Pancreas (tissue), 10 donors: ENCODE measurements around the gene EHD1. TPM values are rescaled to one million over a fixed set of nuclear protein-coding genes. Genes with fewer than 3 reads are reported as not detected.

Source experiments
- ATAC-seq, 4 donors: fragments of 200-7000 bp; cut with Tn5 transposase; one replicate each; pipeline versions ENCODE4 v1.8.0 to v1.9.1; 2020; ENCODE audit warnings: mild to moderate bottlenecking in 4 of 4, moderate library complexity in 4 of 4
- DNase-seq, 6 donors: peaks; one replicate each; pipeline ENCODE4 v3.0.0-alpha.2; 2020
- FAIRE-seq: peaks from 2 replicates; lab custom pipeline; 2012; peaks lifted over from hg19 to GRCh38; lab: Jason Lieb, UNC
- H3K27ac ChIP-seq, 4 donors: fragments of 200-600 bp; sonication (generic); 1 replicate in 3 of 4; 2 replicates in 1 of 4; pipeline versions ENCODE4 v1.5.0 to v1.8.0; 2020
- H3K27me3 ChIP-seq, 4 donors: fragments of 200-600 bp; one replicate each; pipeline ENCODE4 v1.8.0; 2021
- H3K36me3 ChIP-seq, 3 donors: fragments of 200-600 bp; sonication (generic) in 1 of 3; one replicate each; pipeline versions ENCODE4 v1.5.0 to v1.8.0; 2020 to 2021
- H3K4me1 ChIP-seq, 3 donors: fragments of 200-600 bp; one replicate each; pipeline ENCODE4 v1.8.0; 2021
- H3K4me3 ChIP-seq, 4 donors: fragments of 200-600 bp; sonication (generic) in 2 of 4; one replicate each; pipeline versions ENCODE4 v1.5.0 to v1.8.0; 2020 to 2021
- H3K9me3 ChIP-seq, 4 donors: fragments of 200-600 bp; one replicate each; pipeline ENCODE4 v1.8.0; 2021
- WGBS, 2 donors: extraction: QIAGEN DNeasy Blood & Tissue Kit; methylation state at CpG; one replicate each; pipeline ENCODE4 v1.1.7; 2013; 5-methylcytosine and 5-hydroxymethylcytosine counted together
- intact Hi-C, 3 donors: fragments of 100-400 bp; cut with DNase I; formaldehyde crosslinking; loops; one replicate each; pipeline versions ENCODE4 v1.11.1 to v1.14.2; 2022
- polyA plus RNA-seq, 2 donors: library from polyadenylated mRNA; stranded (reverse); fragments of 200-250 nt; gene quantifications; one replicate each; pipeline ENCODE4 v1.2.3, GENCODE V29; 2013
- total RNA-seq, 6 donors: library from RNA; stranded (reverse); fragmentation: NEBNext Ultra II Directional in 4 of 6; extraction: Animal tissue kit (Norgen Biotek cat#: 25700) in 4 of 6; gene quantifications; one replicate each; pipeline versions ENCODE4 v1.2.1 to v1.2.4, GENCODE V29; 2021 to 2023
- TF ChIP-seq, protein P1 (sequence below), 4 donors: fragments of 200-600 bp; sonication (generic) in 3 of 4; IDR thresholded peaks; one replicate each; pipeline versions ENCODE4 v1.5.0 to v1.8.0; 2021; ENCODE audit warnings: antibody characterized with exemption in 4 of 4
- donor health status: healthy with polysubstance abuse.
- donor health status: DM: no; HTN: no; CAD: no; lungs with moderate emphysema.
- donor health status: DM: no; HTN: no; CAD: no.
- donor health status: control.
- donor health status: control.
- donor health status: Bipolar disorder and iron deficiency.
- donor health status: DM: yes; HTN: yes; CAD: no.
- donor health status: DM: no; HTN: no; CAD: no.
- donor health status: DM: no; HTN: no; CAD: no.
- donor health status: DM: yes; HTN: yes; CAD: no.

The EHD1 gene
- total and polyA plus RNA-seq, 8 donors, result 10.1 to 22.1 (median 16.8) TPM

DNA sequence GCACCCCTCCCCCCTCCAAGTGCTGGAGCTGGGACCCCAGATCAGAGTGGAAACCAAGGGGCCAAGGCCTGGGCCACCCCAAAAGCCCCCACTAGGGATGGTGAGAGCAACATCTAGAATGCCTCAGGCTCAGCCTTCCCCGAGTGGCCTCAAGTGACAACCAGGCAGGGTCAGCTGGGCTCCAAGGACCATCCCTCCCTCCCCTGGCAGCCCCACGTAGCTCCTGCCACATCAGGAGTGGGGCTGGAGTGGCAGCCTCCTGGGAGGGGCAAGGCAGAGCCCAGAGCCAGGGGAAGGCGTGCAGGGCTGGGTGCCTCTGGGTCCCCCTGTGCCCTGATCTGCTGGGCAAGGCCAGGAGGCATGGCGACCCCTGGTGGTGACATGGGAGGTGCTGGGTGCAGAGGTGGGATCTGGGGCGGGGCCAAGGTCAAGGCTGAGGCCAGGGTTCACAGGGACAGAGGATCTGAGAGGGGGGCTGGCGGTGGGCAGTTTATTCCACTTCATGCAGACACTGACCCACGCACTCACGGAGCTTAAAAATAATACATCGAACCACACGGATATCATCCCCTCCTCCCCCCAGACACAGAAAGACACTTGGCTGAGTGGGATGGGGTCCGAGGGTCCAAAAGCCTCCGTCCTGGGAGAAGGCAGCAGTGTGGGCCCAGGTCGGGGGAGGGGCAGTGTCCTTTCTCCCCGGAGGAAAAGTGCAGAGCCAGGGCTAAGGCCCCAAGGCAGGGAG lies 15.8 kb upstream of the EHD1 start:
- Histone ChIP-seq H3K27ac (peak overlapping the region; percentile 59 to 87 (median 76)), H3K9me3 (no peaks in the 10 kb centered on the region), H3K4me3 (no peak overlapping the region), H3K27me3 (no peaks in the 10 kb centered on the region), H3K36me3 (peaks cover 5 to 11% (median 7%) of the 10 kb centered on the region in 3 donors), H3K4me1 (peaks cover 9 to 24% (median 10%) of the 10 kb centered on the region in 3 donors)
- TF ChIP-seq, protein P1, sequence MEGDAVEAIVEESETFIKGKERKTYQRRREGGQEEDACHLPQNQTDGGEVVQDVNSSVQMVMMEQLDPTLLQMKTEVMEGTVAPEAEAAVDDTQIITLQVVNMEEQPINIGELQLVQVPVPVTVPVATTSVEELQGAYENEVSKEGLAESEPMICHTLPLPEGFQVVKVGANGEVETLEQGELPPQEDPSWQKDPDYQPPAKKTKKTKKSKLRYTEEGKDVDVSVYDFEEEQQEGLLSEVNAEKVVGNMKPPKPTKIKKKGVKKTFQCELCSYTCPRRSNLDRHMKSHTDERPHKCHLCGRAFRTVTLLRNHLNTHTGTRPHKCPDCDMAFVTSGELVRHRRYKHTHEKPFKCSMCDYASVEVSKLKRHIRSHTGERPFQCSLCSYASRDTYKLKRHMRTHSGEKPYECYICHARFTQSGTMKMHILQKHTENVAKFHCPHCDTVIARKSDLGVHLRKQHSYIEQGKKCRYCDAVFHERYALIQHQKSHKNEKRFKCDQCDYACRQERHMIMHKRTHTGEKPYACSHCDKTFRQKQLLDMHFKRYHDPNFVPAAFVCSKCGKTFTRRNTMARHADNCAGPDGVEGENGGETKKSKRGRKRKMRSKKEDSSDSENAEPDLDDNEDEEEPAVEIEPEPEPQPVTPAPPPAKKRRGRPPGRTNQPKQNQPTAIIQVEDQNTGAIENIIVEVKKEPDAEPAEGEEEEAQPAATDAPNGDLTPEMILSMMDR (IDR thresholded peaks at IDR 0.05), result peak; percentile 58 to 78 (median 70)
- ATAC-seq (peak; percentile 66 to 82 (median 72)), DNase-seq (peak; percentile 72 to 94 (median 86)), FAIRE-seq (no peak)
- 34 to 41% methylated on average over 14 of the region's 14 CpGs for WGBS, 2 donors
- intact Hi-C loops, result loop anchor here in 2 of 3 donors (5.0 to 10.0 kb wide), 3 partner anchors 42 to 109 kb away; no protein-coding TSS in a partner anchor

DNA sequence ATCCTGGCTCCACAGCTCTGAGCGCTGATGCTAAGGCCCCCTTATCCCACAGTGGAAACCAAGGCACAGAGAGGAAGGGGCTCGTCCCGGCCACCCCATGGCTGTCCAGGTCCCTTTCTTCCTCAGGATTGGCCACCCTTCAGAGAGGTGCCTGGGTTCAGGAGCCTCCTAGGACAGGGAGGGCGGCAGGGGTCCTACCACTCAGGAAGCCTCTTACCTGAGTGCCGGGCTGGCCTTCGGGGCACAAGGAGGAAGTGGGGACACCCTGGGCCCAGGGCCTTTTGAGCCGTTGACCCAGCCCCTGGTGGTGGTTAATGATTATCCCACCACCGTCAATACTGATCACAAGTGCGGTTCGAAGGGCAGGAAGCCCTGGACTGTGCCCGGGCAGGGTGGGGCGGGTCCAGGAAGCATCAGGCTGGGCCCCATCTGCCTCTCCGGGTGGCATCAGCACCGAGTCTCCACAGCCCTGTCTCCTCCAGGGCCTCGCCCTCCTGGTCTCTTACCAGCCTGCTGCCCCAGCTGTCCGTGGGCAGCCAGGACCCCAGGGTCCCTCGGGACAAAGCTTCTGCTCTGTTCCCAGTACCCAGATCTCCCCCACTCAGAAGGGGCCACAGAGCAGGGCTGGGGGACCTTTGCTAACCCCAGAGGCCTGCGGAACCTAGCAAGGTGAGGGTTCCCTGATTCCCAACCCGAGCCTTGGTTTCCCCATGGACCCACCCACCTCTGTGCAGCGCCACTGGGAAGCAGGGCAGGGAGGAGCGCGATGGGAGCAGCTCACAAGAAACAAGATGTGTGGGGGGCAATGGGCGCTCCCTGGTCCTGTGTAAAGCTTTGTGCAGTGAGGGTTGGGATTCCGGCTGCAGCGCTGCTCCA lies 15.0 kb upstream of the EHD1 start:
- Histone ChIP-seq H3K27me3 (no peaks in the 10 kb centered on the region), H3K9me3 (no peaks in the 10 kb centered on the region), H3K27ac (peak overlapping the region; percentile 59 to 87 (median 76)), H3K4me1 (peaks cover 9 to 30% (median 12%) of the 10 kb centered on the region in 3 donors), H3K36me3 (peaks cover 3 to 11% (median 7%) of the 10 kb centered on the region in 3 donors), H3K4me3 (peak overlapping the region; percentile 30 to 52 (median 41))
- TF ChIP-seq, protein P1 (IDR thresholded peaks at IDR 0.05), result no peak
- intact Hi-C loops, result loop anchor here in 2 of 3 donors (5.0 to 10.0 kb wide), 3 partner anchors 41 to 109 kb away; no protein-coding TSS in a partner anchor
- peak; percentile 81 to 85 (median 84) for ATAC-seq
- DNase-seq, result peak; percentile 79 to 90 (median 82)
- WGBS, 2 donors, result 26 to 30% methylated on average over 25 of the region's 25 CpGs
- no peak for FAIRE-seq

DNA sequence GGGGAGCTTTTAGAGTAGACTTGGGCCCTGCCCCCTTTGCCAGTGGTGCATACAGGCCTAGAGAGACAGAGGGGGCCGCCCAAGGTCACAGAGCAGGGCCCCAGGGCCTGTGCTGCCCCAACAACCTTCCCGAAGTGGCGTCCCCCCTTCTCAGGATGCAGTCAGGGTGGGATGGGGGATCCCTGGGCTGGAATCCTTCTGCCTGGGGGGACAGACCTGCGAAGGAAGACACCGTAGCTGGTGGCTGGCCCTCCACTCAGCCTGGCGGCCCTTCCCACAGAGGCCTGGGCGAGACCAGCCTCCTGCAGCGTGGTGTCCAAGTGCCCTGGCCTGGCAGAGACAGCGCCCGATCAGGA lies 14.4 kb upstream of the EHD1 start:
- DNase-seq, result peak in 2 of 6 donors; percentile 39 to 55
- peaks cover 0 to 11% (median 6%) of the 10 kb centered on the region in 3 donors for H3K36me3 ChIP-seq
- peak; percentile 19 to 31 (median 22) for ATAC-seq
- H3K27ac ChIP-seq, result peak overlapping the region; percentile 59 to 87 (median 76)
- FAIRE-seq, result no peak
- H3K27me3 ChIP-seq, result no peaks in the 10 kb centered on the region
- TF ChIP-seq, protein P1 (IDR thresholded peaks at IDR 0.05), result no peak
- H3K4me1 ChIP-seq, result peaks cover 9 to 30% (median 17%) of the 10 kb centered on the region in 3 donors
- H3K4me3 ChIP-seq, result peak overlapping the region; percentile 30 to 52 (median 41)
- H3K9me3 ChIP-seq, result no peaks in the 10 kb centered on the region
- 31 to 34% methylated on average over 10 of the region's 10 CpGs for WGBS, 2 donors
- intact Hi-C loops, result loop anchor here in 2 of 3 donors (5.0 to 10.0 kb wide), 3 partner anchors 41 to 108 kb away; no protein-coding TSS in a partner anchor

DNA sequence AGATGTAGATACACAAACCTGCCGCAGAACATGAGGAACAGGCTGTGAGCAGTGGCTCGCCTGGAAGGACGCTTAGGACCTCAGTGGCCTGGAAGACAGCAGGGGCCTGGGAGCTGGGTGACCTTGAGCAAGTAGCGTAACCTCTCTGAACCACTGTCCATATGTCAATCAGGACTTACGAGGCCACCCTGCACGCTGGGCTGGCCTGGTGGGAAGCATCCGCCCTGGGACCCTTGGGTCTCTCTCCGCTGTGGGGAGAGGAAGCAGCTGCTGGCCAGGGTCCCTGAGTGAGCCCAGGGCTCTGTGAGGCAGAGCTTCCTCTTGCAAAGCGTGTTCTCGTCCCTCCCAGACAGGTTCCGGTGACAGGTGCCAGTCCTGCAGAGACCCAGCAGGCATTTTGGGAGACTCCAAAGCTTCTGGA lies 14.0 kb upstream of the EHD1 start:
- H3K27me3 ChIP-seq, result no peaks in the 10 kb centered on the region
- no peaks in the 10 kb centered on the region for H3K9me3 ChIP-seq
- FAIRE-seq (no peak), DNase-seq (peak in 1 of 6 donors; percentile 40), ATAC-seq (peak in 3 of 4 donors; percentile 1 to 2 (median 2))
- peaks cover 0 to 11% (median 2%) of the 10 kb centered on the region in 3 donors for H3K36me3 ChIP-seq
- intact Hi-C loops, result loop anchor here in 2 of 3 donors (5.0 to 10.0 kb wide), 3 partner anchors 40 to 108 kb away; no protein-coding TSS in a partner anchor
- peak overlapping the region; percentile 59 to 87 (median 76) for H3K27ac ChIP-seq
- TF ChIP-seq, protein P1 (IDR thresholded peaks at IDR 0.05), result no peak
- H3K4me1 ChIP-seq, result peaks cover 9 to 30% (median 19%) of the 10 kb centered on the region in 3 donors
- H3K4me3 ChIP-seq, result peak overlapping the region; percentile 30 to 52 (median 41)
- WGBS, 2 donors, result 33 to 37% methylated on average over 11 of the region's 11 CpGs
